ENCODE measurements around the gene HIP1.
"Not testable (repeated sequence)": the region's sequence is repeated elsewhere in the genome, so short reads cannot be mapped to it uniquely, and the experiment has no call there.

The HIP1 gene

DNA sequence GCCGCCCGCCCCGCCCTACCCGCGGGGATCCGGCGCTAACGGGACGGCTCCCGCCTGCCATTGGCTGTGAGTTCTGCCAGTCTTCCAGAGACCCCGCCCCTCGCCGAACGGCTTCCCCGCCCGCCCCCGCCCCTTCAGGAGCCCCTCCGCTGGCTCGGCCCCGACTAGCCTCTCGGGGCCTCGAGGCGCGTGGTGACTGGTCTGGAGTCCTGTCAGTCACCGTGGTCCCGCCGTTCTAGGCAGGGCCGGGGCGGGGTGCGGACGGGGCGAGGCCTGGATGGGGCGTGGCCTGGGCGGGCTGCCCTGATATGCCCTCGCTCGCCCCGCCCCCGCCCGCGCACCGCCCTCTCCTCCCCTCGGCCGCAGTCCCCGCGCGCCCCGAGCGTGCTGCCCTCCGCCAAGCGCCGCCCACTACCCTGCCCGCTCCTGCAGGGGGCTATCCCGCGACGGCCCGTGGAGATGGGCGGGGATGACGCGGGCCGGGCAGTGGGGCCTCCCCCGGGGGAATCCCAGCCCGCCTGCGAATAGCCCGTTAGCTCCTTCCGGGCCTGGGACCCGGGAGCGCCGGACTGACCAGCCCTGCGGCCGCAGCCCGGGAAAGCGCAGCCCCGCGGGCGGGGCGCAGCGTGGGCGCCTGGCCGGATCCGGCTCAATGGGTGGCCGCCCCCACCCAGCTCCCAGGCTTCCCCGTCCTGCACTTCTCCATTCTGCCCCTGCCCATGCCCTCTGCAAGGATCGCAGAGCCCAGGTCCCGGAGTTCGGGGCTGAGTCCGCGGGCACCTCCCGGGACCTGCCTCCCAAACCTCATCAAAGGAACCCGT is 444 bp upstream of the HIP1 start:
- peak; percentile 97 for DNase-seq

DNA sequence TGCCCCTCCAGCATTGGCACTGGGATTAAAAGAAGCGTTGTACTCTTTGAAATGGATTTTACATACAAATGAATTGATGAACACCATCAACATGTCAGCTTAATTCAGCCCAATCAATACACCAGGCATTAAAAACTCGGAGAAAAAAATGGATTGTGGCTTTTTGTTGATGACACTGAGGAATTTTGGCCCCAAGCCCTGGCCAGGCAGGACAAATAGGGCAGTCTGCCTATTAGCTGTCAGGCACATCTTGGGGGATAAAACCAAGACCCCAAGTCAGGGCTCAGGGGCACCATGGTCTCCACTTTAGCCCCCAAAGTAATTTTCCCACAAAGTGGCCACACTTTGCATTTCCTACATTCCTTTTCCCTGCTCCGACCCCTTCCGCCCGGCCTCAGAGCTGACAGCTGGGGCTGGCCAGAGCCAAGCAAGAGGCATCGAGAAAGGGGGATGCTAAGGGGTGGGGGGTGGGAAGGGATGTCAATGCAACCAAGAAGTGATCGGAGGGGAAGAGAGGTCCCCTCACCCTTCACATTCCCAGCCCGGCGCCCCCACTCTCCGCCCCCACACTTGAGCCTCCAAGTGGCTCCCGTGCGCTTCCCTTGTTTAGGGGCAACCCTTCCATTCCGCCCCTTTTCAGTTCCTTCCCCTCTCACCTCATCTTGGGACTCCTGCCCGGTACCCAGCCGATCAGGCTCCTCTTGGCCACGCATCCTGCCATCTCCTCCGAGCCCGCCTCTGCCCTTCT is 711 bp downstream of the HIP1 start:
- no peak for DNase-seq

DNA sequence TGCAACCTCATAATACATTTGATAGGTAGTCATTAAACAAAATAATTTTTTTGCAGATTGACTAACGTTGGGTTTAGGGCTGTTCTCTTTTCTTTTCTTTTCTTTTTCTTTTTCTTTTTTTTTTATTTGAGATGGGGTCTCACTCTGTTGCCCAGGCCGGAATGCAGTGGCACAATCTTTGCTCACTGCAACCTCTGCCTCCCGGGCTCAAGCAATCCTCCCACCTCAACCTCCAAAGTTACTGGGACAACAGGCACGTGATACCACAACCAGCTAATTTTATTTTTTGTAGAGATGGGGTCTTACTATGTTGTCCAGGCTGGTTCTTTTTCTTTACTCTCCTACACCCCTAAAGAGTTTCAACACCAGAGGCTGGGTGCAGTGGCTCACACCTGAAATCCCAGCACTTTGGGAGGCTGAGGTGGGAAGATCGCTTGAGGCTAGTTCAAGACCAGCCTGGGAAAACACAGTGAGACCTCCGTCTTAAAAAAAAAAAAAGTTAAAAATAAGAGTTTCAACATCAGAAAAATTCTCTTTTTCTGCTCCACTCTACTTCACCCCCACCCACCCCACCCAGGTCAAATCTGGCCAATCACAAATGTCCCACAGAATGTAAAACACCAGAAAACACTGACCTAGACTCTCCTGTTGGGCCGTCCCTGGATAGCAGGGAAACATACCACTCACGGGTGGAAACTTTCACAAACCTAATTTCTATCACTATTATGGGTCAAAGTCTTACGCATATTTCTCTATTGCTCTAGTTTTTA is 3.0 kb downstream of the HIP1 start:
- DNase-seq, result no peak

DNA sequence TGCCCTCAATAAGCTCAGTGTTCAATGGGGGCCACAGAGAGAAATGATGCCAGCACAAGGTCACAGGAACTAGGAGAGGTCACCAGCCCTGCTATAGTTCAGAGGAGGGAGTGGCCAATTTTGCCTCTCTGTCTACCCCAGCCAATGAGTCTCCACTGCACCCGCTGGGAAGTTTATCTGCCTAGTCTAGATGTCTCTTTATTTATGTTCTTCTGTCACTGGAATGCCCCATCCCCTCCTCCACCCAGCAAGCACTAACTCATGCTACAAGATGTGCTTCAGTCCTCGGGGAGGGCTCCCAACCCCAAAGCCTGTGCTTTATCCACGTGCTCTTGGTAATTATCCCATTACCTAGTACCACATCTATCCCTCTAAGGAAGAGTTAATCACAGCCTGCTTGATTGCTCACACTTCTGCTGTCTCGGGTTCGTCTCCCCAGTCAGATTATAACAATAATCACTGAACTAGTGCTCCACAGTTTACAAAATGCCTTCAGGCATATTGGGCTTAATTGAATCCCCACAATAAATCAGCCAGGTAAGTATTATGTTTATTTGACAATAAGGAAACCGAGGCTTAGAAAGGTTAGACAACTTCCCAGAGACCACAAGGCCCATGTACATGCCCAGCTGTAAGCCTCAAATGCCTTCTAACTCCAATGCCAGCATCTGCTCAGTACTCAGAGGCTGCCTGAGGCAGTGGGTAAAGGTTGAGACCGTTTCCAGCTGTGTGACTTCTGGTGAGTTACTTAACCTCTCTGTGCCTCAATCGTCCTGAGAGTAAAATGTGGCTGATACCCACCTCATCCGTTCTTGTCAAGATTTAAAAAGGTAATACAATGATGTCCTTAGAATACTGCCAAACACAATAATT is 3.9 kb downstream of the HIP1 start:
- peak; percentile 17 for DNase-seq

DNA sequence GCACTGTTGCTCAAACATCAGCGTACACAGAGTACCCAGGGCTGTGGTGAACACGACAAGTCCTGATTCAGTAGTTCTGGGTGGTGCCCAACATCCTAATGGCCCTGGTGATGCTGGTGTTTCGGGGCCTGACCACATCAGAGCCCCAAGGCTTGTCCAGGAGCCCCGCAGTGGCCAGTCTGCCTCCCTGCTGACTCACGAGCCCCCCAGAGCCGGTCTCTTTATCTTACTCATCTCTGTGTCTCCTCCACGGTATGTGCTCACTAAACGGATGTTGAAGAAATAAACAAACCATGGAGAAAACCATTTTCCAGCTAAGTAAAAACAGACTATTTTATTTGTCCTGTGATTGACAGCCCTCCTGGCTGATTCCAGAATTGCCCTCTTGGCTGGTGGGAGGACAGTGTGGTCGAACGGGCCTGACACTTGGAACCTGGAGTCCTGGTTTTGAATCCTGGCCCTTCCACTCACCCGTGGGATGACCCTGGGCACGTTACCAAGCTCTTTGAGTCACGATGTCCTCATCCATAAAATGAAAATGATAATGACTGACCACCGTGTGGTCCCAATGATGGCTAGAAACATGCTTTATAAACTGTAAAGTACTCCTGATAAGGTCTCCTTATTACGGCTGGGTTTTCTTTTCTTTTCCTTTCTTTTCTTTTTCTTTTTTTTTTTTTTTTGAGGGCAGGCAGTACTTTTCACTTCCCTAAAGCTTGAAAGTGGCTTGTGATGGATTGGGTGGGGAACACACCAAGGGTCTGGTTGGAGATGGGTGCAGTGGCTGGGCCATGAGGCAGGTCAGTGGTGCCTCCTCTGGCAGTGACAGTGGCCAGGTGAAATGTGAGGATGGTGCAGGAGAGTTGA is 5.7 kb downstream of the HIP1 start:
- DNase-seq, result peak; percentile 36

DNA sequence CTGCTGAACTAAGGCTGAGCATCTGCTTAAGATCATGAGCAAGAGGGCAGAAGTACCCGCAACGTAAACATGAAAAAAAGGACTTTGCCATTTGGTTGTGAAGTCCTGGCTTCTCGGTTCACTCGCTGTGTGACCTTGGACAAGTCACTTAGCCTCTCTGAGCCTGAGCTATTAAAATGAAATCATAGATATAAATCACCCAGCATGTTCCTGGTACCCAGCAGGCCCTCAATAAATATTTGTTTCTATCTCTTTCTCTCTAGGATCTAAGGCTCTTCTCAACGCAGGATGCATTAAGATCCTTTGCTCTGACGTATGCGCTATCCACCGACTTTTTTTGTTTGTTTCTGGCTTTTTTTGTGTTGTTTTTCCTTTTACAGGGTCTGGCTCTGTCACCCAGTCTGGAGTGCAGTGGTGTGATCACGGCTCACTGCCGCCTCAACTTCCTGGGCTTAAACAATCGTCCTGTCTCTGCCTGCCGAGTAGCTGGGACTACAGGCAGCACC is 6.7 kb downstream of the HIP1 start:
- no peak for DNase-seq

DNA sequence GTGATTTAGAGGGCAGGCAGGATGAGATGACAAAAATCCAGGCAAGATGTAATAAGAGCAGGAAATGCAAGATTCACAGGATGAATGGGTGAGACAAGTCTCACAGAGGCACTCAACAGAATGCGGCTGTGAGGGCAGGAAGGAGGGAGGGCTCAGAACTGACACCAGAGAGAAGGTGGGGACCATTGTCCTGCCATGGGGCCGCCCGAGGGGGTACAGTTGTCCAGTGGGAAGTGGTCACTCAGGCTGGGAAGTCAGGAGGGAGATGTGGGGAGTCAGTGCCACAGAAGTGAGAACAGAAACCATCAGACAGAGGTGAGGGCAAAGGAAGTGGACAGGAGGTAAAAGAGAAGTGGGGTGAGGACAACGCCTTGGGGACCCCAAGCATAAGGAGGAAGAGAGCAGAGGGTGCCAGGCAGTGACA is 8.9 kb downstream of the HIP1 start:
- DNase-seq, result peak; percentile 72

DNA sequence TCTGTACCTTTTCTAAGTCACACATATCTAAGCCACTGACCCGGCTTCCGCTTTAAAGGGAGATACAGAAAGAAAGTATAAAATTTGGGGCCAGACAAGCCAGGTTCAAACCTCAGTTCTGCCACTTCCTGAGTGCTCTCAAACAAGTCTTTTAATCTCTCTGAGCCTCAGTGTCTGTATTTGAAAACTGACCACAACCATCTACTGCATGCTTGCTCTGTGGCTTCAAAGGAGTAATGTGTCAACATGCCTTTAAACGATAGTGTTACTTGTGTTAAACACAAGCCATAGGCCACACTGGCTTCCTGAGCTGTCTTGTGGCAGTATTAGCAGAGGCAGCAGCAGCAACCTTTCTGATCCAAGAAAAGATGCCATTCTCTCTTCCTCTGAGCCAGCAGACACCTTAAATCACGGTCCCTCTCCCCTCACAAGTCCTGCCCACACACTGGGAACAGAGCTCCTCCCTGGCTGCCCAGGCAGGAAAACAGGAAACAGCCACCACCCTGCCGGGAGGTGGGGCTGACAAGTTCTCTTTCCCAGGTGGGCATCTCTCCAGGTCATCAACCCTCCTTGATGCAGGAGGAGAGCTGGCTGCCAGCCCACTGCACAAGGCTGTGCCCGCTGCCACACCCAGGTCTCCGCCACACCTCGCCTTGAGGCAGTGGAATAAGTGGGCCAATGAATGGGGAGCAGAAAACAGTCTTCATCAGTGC is 10.7 kb downstream of the HIP1 start:
- DNase-seq, result peak; percentile 68

DNA sequence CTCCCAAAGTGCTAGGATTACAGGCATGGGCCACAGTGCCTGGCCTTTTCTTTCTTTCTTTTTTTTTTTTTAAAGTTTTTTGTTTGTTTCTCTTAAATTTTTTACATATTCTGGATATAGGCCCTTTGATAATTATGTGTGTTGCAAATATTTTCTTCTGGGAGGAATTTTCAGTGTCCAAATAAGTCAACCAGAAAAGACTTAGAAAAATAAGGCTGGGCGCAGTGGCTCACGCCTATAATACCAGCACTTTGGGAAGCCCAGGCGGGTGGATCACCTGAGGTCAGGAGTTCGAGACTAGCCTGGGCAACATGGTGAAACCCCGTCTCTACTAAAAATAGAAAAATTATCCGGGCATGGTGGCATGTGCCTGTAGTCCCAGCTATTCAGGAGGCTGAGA is 11.4 kb downstream of the HIP1 start:
- DNase-seq, result not testable (repeated sequence)

DNA sequence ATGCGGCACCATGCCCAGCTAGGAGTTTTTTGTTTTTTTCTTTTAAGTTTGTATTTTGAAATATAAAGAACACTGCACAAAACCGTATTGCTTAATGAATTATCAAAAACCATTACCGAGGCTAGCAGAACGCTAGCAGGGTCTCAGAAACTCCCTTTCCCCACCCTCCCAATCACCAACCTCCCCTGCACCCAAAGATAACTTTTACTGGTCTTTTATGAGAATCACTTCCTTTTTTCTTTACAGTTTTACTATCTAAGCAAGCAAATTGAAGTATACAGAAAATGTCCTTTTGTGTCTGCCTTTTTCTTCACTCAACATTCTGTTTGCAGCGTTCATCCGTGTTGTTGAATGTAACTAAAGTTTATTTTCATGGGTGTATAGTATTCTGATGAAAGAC is 13.4 kb downstream of the HIP1 start:
- DNase-seq, result peak; percentile 74

DNA sequence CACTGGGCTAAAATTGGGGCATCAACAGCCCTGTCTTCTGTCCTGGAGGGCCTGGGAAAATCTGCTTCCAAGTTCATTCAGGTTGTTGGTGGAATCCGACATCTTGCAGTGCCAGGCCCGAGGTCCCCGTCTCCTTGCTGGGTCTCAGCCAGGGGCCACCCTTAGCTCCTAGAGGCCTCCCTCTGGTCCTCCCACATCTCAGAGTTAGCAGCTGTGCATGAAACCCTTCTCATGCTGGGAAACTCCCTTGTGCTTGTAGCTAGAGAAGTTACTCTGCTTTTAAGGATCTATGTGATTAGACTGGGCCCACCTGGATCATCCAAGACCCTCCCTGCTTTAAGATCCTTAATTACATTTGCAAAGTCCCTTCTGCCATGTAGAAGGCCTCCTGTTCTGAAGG is 15.3 kb downstream of the HIP1 start:
- no peak for DNase-seq

DNA sequence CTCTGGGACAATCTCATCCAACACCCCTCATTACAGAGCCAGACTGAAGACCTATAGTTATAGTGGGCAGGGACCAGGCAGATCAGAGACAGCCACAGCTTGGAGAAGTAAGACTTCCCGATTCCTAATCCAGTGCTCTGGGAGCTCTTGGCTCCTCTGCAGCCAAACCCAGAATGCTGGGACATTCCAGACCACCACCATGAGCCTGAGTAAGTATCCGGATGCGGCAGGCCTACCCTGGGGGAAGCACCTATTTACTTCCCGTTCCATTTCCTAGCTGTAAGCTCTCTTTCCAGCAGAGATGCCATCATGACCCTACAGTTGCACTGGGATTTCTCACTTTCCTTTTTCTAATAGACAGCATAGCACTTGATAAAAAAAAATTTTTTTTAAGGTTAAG is 16.4 kb downstream of the HIP1 start:
- no peak for DNase-seq

DNA sequence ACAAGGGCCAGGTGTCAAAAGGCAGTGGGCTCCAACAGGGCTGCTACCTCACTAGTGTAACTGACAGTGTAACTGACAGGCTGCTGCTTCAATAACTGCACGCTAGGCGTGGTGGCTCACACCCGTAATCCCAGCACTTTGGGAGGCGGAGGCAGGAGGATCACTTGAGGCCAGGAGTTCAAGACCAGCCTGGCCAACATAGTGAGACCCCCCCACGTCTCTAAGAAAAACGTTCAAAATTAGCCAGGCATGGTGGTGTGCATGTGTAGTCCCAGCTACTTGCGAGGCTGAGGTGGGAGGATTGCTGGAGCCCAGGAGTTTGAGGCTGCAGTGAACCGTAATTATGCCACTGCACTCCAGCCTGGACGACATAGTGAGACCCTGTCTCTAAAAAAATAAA is 16.8 kb downstream of the HIP1 start:
- not testable (repeated sequence) for DNase-seq

DNA sequence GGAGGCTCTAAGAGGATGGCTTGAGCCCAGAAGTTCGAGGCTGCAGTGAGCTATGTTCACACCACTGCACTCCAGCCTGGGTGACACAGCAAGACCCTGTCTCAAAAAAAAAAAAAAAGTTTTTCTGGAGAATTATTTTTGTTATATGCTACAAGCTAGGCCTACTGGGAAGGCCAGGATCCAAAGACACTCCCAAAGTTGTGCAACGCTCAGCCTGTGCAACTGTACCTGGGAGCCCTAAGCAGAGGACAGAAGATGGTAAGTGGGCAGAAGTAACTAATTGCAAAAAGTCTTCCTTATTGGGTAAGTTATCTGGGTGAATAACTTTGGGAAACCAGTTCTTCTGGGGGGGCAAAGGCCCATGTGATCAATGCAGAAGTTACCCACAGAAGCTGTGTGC is 17.3 kb downstream of the HIP1 start:
- DNase-seq, result no peak

DNA sequence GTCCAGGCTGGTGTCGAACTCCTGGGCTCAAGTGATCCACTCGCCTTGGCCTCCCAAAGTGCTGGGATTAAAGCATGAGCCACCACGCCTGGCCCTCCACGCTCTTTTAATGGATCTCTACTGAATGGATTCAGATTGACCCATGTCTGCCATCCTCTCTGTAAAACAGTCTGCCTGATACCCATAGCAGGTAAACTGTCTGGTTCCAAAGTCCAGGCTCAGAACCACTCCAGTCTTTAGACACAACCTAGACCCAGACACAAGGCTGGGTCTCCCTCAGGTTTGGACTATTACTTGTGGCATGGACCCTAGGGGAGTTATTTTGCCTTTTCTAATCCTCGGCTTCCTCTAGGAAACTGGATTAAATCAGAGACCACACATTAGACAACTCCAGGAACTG is 19.1 kb downstream of the HIP1 start:
- no peak for DNase-seq

DNA sequence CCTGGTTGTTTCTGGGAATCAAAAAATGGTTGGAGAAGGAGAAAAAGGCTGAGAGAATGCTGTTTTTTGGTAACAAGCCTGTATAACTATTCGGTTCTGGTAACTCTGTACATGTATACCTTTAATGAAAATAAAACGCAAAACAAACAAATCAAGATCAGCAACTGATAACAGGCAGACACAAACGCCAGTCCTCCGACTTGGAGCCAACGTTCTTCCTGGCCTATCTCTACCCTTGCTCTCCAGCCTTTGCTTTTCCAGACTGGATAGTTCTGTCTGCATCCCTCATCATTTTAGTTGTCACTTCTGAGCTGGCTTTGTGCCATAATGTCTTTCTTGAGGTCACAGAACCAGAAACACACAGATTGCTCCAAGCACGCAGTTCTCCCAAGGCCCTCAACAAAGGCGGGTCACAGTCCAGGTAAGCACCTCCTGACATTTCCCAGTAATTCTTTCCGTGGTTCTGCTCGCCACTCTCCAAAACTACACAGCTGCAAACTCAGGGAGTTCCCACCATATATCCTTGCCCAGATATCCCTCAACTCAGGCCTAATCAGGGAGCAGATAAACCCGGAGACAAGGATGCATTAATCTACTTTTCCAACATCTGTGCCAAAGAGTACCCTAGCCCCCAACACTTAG is 20.2 kb downstream of the HIP1 start:
- no peak for DNase-seq

DNA sequence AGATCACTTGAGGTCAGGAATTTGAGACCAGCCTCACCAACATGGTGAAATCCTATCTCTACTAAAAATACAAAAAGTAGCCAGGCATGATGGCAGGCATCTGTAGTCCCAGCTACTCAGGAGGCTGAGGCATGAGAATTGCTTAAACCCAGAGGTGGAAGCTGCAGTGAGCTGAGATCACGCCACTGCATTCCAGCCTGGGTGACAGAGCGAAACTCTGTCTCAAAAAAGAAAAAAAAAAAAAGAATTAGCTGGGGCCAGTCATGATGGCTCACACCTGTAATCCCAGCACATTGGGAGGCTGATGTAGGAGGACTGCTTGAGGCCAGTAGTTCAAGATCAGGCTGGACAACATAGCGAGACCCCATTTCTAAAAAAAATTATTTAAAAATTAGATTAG is 21.0 kb downstream of the HIP1 start:
- DNase-seq, result not testable (repeated sequence)

DNA sequence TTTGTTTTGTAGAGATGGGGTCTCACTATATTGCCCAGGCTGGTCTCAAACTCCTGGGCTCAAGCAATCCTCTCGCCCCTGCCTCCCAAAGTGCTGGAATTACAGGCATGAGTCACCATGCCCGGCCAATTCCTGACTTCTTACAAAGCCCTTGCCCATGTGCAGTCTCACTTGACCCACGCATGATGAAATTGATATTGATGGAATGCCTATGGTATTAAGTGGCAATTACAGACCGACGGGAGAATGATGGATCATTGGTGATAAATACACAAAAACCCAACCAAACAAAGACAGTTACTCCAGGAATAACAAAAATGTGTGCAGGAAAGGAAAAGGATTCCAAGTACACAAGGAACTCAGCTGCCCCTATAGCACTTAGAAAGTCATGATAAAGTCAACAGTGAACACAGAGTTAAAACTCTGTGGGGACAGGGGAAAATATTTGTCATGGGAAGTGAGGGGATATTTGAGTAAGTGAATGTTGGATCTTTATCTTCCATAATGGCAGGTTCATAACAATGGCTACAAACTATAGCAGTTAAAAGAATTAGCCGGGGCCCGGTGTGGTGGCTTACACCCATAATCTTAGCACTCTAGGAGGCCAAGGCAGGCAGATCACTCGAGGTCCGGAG is 21.6 kb downstream of the HIP1 start:
- no peak for DNase-seq

DNA sequence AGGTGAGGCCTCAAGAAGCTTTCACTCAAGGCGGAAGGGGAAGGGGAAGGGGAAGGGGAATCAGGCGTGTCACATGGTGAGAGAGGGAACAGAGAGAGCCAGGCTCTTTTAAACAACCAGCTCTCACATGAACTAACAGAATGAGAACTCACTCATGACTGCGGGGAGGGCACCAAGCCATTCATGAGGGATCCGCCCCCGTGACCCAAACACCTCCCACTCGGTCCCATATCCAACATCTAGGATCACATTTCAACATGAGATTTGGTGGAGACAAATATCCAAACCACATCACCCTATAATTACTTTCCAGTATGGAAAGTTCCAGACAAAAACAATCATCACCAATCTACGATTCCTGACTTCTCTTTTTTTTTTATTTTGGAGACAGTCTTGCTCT is 22.9 kb downstream of the HIP1 start:
- no peak for DNase-seq
